ENCODE measurements around the gene CAPS. TPM values are rescaled to one million over a fixed set of nuclear protein-coding genes. Genes with fewer than 3 reads are reported as not detected.
A peak's percentile ranks its signal among the peaks of the same experiment; 100 is the strongest.

CAPS gene
- total and polyA plus RNA-seq, 10 donors = 14.7 to 61.8 (median 18.7) TPM

- no peak for DNase-seq
- WGBS, 5 donors = 62 to 80% (median 73%) methylated on average over 18 to 28 of the region's 28 CpGs
- H3K9me3 ChIP-seq = no peaks in the 10 kb centered on the region
- no peak overlapping the region for H3K4me3 ChIP-seq
- H3K27ac ChIP-seq = peak overlapping the region in 5 of 8 donors; percentile 27 to 54 (median 48)
- H3K4me1 ChIP-seq = peaks cover 0 to 49% (median 30%) of the 10 kb centered on the region in 6 donors
- peaks cover 0 to 28% (median 12%) of the 10 kb centered on the region in 7 donors for H3K27me3 ChIP-seq (replicated peaks in 1 of 7)
- H3K36me3 ChIP-seq = peaks cover 0 to 49% (median 29%) of the 10 kb centered on the region in 6 donors
- TF ChIP-seq CTCF (IDR thresholded peaks at IDR 0.05 in 8 of 11, conservative IDR thresholded peaks at IDR 0.05 in 3 of 11) (no peak), POLR2AphosphoS5 (IDR thresholded peaks at IDR 0.05) (peak in 1 of 3 donors; percentile 7), POLR2A (IDR thresholded peaks at IDR 0.05) (no peak)
- intact Hi-C loops (cut with DNase I; ENCODE audit: low total_unique reads) = loop anchor here (5.0 kb wide), 1 partner anchor 93 kb away; no protein-coding TSS in a partner anchor
These were observed 19.2 kb upstream of the CAPS start for GRCh38 chr19:5894704-5895349.

DNA sequence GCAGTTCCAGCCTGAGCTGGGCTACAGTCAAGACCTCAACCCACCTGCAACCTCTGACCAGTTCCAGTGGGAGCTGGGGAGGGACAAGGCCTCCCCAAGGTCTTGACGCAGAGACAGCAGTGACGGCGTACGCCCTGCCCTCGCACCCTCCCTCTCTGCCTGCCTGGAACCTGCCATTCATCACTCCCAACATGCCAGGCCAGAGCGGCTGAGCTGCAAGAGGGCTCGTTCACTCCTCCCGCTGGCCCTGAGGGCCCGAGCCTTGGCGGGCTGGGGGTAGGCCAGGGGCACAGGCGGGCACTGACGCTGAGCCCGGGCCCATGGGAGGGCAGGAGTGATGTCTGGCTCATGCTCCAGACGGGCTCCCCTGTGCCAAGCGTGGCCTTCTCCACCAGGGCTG lies 18.6 kb upstream of the CAPS start:
- TF ChIP-seq POLR2AphosphoS5 (IDR thresholded peaks at IDR 0.05) = no peak
- no peak for TF ChIP-seq CTCF (IDR thresholded peaks at IDR 0.05 in 8 of 11, conservative IDR thresholded peaks at IDR 0.05 in 3 of 11)
- no peak for TF ChIP-seq POLR2A (IDR thresholded peaks at IDR 0.05)
- 64 to 78% (median 74%) methylated on average over 6 to 15 of the region's 15 CpGs for WGBS, 5 donors
- DNase-seq = no peak
- Histone ChIP-seq H3K4me3 (no peak overlapping the region), H3K9me3 (no peaks in the 10 kb centered on the region), H3K36me3 (peaks cover 0 to 55% (median 32%) of the 10 kb centered on the region in 6 donors), H3K27me3 (replicated peaks in 1 of 7) (peaks cover 0 to 22% (median 12%) of the 10 kb centered on the region in 7 donors), H3K27ac (peak overlapping the region in 2 of 8 donors; percentile 48), H3K4me1 (peaks cover 0 to 55% (median 30%) of the 10 kb centered on the region in 6 donors)
- intact Hi-C loops (cut with DNase I; ENCODE audit: low total_unique reads) = no loop called here

GRCh38 chr19:5895890-5896289 lies 18.2 kb upstream of the CAPS start:
- WGBS, 5 donors = 85 to 96% (median 90%) methylated on average over 8 of the region's 8 CpGs

More at GRCh38 chr19:5895890-5896289, 18.2 kb upstream of the CAPS start:
- Histone ChIP-seq H3K4me1 (peaks cover 0 to 58% (median 32%) of the 10 kb centered on the region in 6 donors), H3K27me3 (replicated peaks in 1 of 7) (peaks cover 0 to 17% (median 12%) of the 10 kb centered on the region in 7 donors), H3K36me3 (peaks cover 0 to 60% (median 33%) of the 10 kb centered on the region in 6 donors), H3K27ac (no peak overlapping the region), H3K4me3 (no peak overlapping the region), H3K9me3 (no peaks in the 10 kb centered on the region)
- intact Hi-C loops (cut with DNase I; ENCODE audit: low total_unique reads) = no loop called here
- TF ChIP-seq POLR2A (IDR thresholded peaks at IDR 0.05) (no peak), CTCF (IDR thresholded peaks at IDR 0.05 in 8 of 11, conservative IDR thresholded peaks at IDR 0.05 in 3 of 11) (no peak), POLR2AphosphoS5 (IDR thresholded peaks at IDR 0.05) (no peak)
- DNase-seq = no peak
